ENCODE measurements around the gene FAM107A. TPM values are rescaled to one million over a fixed set of nuclear protein-coding genes. Genes with fewer than 3 reads are reported as not detected.

Gene FAM107A
- total RNA-seq, 1 experiment from 2014 or later = 2.0 TPM

- Histone ChIP-seq H3K27me3 (no peaks in the 10 kb centered on the region), H3K4me1 (peaks cover 3% of the 10 kb centered on the region), H3K4me3 (no peak overlapping the region), H3K36me3 (no peaks in the 10 kb centered on the region), H3K27ac (no peak overlapping the region), H3K9me3 (replicated peaks) (no peaks in the 10 kb centered on the region)
- DNase-seq = no peak
Observed at GRCh38 chr3:58565621-58566397, 11.4 kb downstream of the FAM107A start.

GRCh38 chr3:58564456-58565160 is 12.6 kb downstream of the FAM107A start:
- Histone ChIP-seq H3K27me3 (no peaks in the 10 kb centered on the region), H3K36me3 (no peaks in the 10 kb centered on the region), H3K27ac (no peak overlapping the region), H3K4me1 (peaks cover 3% of the 10 kb centered on the region), H3K4me3 (no peak overlapping the region), H3K9me3 (replicated peaks) (no peaks in the 10 kb centered on the region)
- DNase-seq = no peak

- no peak for DNase-seq
- Histone ChIP-seq H3K4me3 (no peak overlapping the region), H3K27ac (no peak overlapping the region), H3K9me3 (replicated peaks) (no peaks in the 10 kb centered on the region), H3K36me3 (no peaks in the 10 kb centered on the region), H3K27me3 (no peaks in the 10 kb centered on the region), H3K4me1 (peaks cover 3% of the 10 kb centered on the region)
Observed at GRCh38 chr3:58564054-58564453, 13.1 kb downstream of the FAM107A start.

- DNase-seq = no peak
- H3K36me3 ChIP-seq = no peaks in the 10 kb centered on the region
- H3K4me3 ChIP-seq = no peak overlapping the region
- H3K27ac ChIP-seq = no peak overlapping the region
- no peaks in the 10 kb centered on the region for H3K9me3 ChIP-seq (replicated peaks)
- H3K4me1 ChIP-seq = peaks cover 3% of the 10 kb centered on the region
- H3K27me3 ChIP-seq = no peaks in the 10 kb centered on the region
Observed at GRCh38 chr3:58563386-58564035, 13.7 kb downstream of the FAM107A start.

- Histone ChIP-seq H3K4me3 (no peak overlapping the region), H3K27ac (no peak overlapping the region), H3K36me3 (no peaks in the 10 kb centered on the region), H3K27me3 (no peaks in the 10 kb centered on the region), H3K4me1 (peaks cover 3% of the 10 kb centered on the region), H3K9me3 (replicated peaks) (no peaks in the 10 kb centered on the region)
- DNase-seq = no peak
Observed at GRCh38 chr3:58562498-58562897, 14.7 kb downstream of the FAM107A start.

- Histone ChIP-seq H3K9me3 (replicated peaks) (no peaks in the 10 kb centered on the region), H3K27me3 (no peaks in the 10 kb centered on the region), H3K4me1 (peaks cover 3% of the 10 kb centered on the region), H3K27ac (peak overlapping the region; percentile 71), H3K36me3 (no peaks in the 10 kb centered on the region), H3K4me3 (no peak overlapping the region)
- DNase-seq = peak; percentile 77 to 85
Observed at GRCh38 chr3:58560771-58561311, 16.4 kb downstream of the FAM107A start.

- Histone ChIP-seq H3K27ac (no peak overlapping the region), H3K4me1 (peaks cover 3% of the 10 kb centered on the region), H3K9me3 (replicated peaks) (no peaks in the 10 kb centered on the region), H3K27me3 (no peaks in the 10 kb centered on the region), H3K36me3 (no peaks in the 10 kb centered on the region), H3K4me3 (no peak overlapping the region)
- no peak for DNase-seq
Observed at GRCh38 chr3:58559586-58559985, 17.6 kb downstream of the FAM107A start.

- H3K4me3 ChIP-seq = no peak overlapping the region
- H3K36me3 ChIP-seq = no peaks in the 10 kb centered on the region
- DNase-seq = no peak
- no peaks in the 10 kb centered on the region for H3K27me3 ChIP-seq
- no peak overlapping the region for H3K27ac ChIP-seq
- peaks cover 3% of the 10 kb centered on the region for H3K4me1 ChIP-seq
- H3K9me3 ChIP-seq (replicated peaks) = no peaks in the 10 kb centered on the region
Observed at GRCh38 chr3:58557491-58557890, 19.7 kb downstream of the FAM107A start.

- DNase-seq = peak; percentile 24
- H3K36me3 ChIP-seq = no peaks in the 10 kb centered on the region
- no peak overlapping the region for H3K27ac ChIP-seq
- H3K27me3 ChIP-seq = no peaks in the 10 kb centered on the region
- H3K4me1 ChIP-seq = peaks cover 3% of the 10 kb centered on the region
- H3K4me3 ChIP-seq = no peak overlapping the region
- H3K9me3 ChIP-seq (replicated peaks) = no peaks in the 10 kb centered on the region
Observed at GRCh38 chr3:58556761-58557221, 20.4 kb downstream of the FAM107A start.

- H3K4me1 ChIP-seq = peaks cover 1% of the 10 kb centered on the region
- no peak for DNase-seq
- no peaks in the 10 kb centered on the region for H3K27me3 ChIP-seq
- no peaks in the 10 kb centered on the region for H3K9me3 ChIP-seq (replicated peaks)
- no peaks in the 10 kb centered on the region for H3K36me3 ChIP-seq
- no peak overlapping the region for H3K27ac ChIP-seq
- no peak overlapping the region for H3K4me3 ChIP-seq
Observed at GRCh38 chr3:58556001-58556400, 21.2 kb downstream of the FAM107A start.

GRCh38 chr3:58555203-58555602 is 22.0 kb downstream of the FAM107A start:
- Histone ChIP-seq H3K4me3 (no peak overlapping the region), H3K36me3 (no peaks in the 10 kb centered on the region), H3K27me3 (no peaks in the 10 kb centered on the region), H3K9me3 (replicated peaks) (no peaks in the 10 kb centered on the region), H3K27ac (no peak overlapping the region), H3K4me1 (no peaks in the 10 kb centered on the region)
- no peak for DNase-seq

GRCh38 chr3:58553003-58553402 is 24.2 kb downstream of the FAM107A start:
- Histone ChIP-seq H3K27me3 (no peaks in the 10 kb centered on the region), H3K36me3 (no peaks in the 10 kb centered on the region), H3K4me1 (no peaks in the 10 kb centered on the region), H3K4me3 (no peak overlapping the region), H3K9me3 (replicated peaks) (no peaks in the 10 kb centered on the region), H3K27ac (no peak overlapping the region)
- DNase-seq = no peak

GRCh38 chr3:58551636-58552180 is 25.5 kb downstream of the FAM107A start:
- Histone ChIP-seq H3K4me1 (no peaks in the 10 kb centered on the region), H3K4me3 (no peak overlapping the region), H3K36me3 (no peaks in the 10 kb centered on the region), H3K27ac (no peak overlapping the region), H3K27me3 (no peaks in the 10 kb centered on the region), H3K9me3 (replicated peaks) (no peaks in the 10 kb centered on the region)
- DNase-seq = no peak

- H3K4me1 ChIP-seq = no peaks in the 10 kb centered on the region
- H3K4me3 ChIP-seq = no peak overlapping the region
- DNase-seq = no peak
- H3K9me3 ChIP-seq (replicated peaks) = no peaks in the 10 kb centered on the region
- H3K36me3 ChIP-seq = no peaks in the 10 kb centered on the region
- no peak overlapping the region for H3K27ac ChIP-seq
- no peaks in the 10 kb centered on the region for H3K27me3 ChIP-seq
Observed at GRCh38 chr3:58544541-58544940, 32.6 kb downstream of the FAM107A start.

Measured in SJCRH30 (cell line).